ACC112 (cell line): ENCODE results near the gene LAMTOR2.

Experiments
- H2AFZ ChIP-seq: fragments of 200-600 bp; sonication (generic); one replicate; pipeline ENCODE4 v1.6.0; 2017; ENCODE audit warnings: antibody characterized with exemption, low read length; ENCODE audit not compliant: unreplicated experiment
- H3K27ac ChIP-seq: fragments of 200-600 bp; sonication (generic); 2 replicates; pipeline ENCODE4 v1.5.1; 2014; ENCODE audit warnings: low read depth, mild to moderate bottlenecking, antibody characterized with exemption, low read length, moderate library complexity
- H3K27me3 ChIP-seq: fragments of 200-600 bp; sonication (generic); 2 replicates; pipeline ENCODE4 v1.6.1; 2014; ENCODE audit warnings: mild to moderate bottlenecking, antibody characterized with exemption, low read length, moderate library complexity, mixed read lengths; ENCODE audit not compliant: insufficient read depth
- H3K36me3 ChIP-seq: fragments of 200-600 bp; sonication (generic); 2 replicates; pipeline ENCODE4 v1.6.1; 2016; ENCODE audit warnings: mild to moderate bottlenecking, antibody characterized with exemption, low read length, moderate library complexity, mixed read lengths; ENCODE audit not compliant: insufficient read depth
- H3K4me1 ChIP-seq: fragments of 200-600 bp; sonication (generic); one replicate; pipeline ENCODE4 v1.6.1; 2016; ENCODE audit warnings: low read length, mixed read lengths; ENCODE audit not compliant: insufficient read depth, unreplicated experiment, control insufficient read depth
- H3K4me3 ChIP-seq: fragments of 200-600 bp; sonication (generic); 2 replicates; pipeline ENCODE4 v1.5.1; 2014; ENCODE audit warnings: mild to moderate bottlenecking, low read depth, low read length
- H3K79me2 ChIP-seq: fragments of 200-600 bp; sonication (generic); one replicate; pipeline ENCODE4 v1.6.0; 2016; ENCODE audit warnings: low read length; ENCODE audit not compliant: control insufficient read depth, unreplicated experiment, insufficient read depth

Gene LAMTOR2

GRCh38 chr1:156076609-156077429, 22.2 kb downstream of the LAMTOR2 start:
- Histone ChIP-seq H3K4me1 (peaks cover 10% of the 10 kb centered on the region), H2AFZ (no peak overlapping the region), H3K4me3 (peak overlapping the region; percentile 60), H3K27ac (no peak overlapping the region), H3K36me3 (no peaks in the 10 kb centered on the region), H3K27me3 (no peaks in the 10 kb centered on the region), H3K79me2 (no peaks in the 10 kb centered on the region)

- Histone ChIP-seq H3K27me3 (no peaks in the 10 kb centered on the region), H3K4me3 (no peak overlapping the region)
These were observed 22.8 kb downstream of the LAMTOR2 start for GRCh38 chr1:156077430-156077760.

DNA sequence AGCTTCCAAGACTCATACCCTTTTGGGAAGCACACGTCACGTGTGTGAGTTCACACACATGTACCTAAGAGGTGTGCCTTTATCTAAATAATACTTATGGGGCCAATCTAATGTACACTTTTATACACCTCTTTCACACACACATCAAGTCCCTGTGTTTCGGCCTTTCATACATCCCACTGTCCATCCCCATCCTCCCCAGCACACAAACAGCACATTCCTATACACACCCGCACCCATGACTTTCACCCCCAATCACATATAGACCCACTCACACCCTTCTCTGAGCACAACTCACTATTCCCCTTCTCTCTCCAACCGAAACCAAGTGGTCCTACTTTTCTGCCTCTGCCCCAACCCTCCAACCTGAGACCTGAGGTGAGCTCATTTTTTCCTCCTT, 24.1 kb downstream of the LAMTOR2 start:
- Histone ChIP-seq H3K4me3 (no peak overlapping the region), H3K36me3 (no peaks in the 10 kb centered on the region), H3K79me2 (no peaks in the 10 kb centered on the region), H3K4me1 (peaks cover 10% of the 10 kb centered on the region), H3K27ac (no peak overlapping the region), H3K27me3 (no peaks in the 10 kb centered on the region), H2AFZ (no peak overlapping the region)

More at GRCh38 chr1:156077430-156077760, 22.8 kb downstream of the LAMTOR2 start:
- H3K4me1 ChIP-seq = peaks cover 10% of the 10 kb centered on the region
- H3K79me2 ChIP-seq = no peaks in the 10 kb centered on the region
- H3K36me3 ChIP-seq = no peaks in the 10 kb centered on the region
- no peak overlapping the region for H2AFZ ChIP-seq
- no peak overlapping the region for H3K27ac ChIP-seq

GRCh38 chr1:156079762-156080161, 25.2 kb downstream of the LAMTOR2 start:
- Histone ChIP-seq H2AFZ (no peak overlapping the region), H3K36me3 (no peaks in the 10 kb centered on the region), H3K4me1 (peaks cover 10% of the 10 kb centered on the region), H3K27ac (no peak overlapping the region), H3K4me3 (no peak overlapping the region), H3K27me3 (no peaks in the 10 kb centered on the region), H3K79me2 (no peaks in the 10 kb centered on the region)

- H3K27ac ChIP-seq = no peak overlapping the region
- no peaks in the 10 kb centered on the region for H3K79me2 ChIP-seq
- 0 out of 2 replicates have a peak overlapping the region, but pooled peaks have one; percentile 72 for H3K4me3 ChIP-seq
- H3K27me3 ChIP-seq = no peaks in the 10 kb centered on the region
- no peaks in the 10 kb centered on the region for H3K36me3 ChIP-seq
- H2AFZ ChIP-seq = no peak overlapping the region
- peaks cover 10% of the 10 kb centered on the region for H3K4me1 ChIP-seq
These were observed 25.8 kb downstream of the LAMTOR2 start for GRCh38 chr1:156080241-156080862.

GRCh38 chr1:156080863-156081179, 26.2 kb downstream of the LAMTOR2 start:
- H3K27me3 ChIP-seq = no peaks in the 10 kb centered on the region
- H3K4me1 ChIP-seq = peaks cover 9% of the 10 kb centered on the region
- no peak overlapping the region for H2AFZ ChIP-seq
- no peaks in the 10 kb centered on the region for H3K36me3 ChIP-seq
- no peak overlapping the region for H3K27ac ChIP-seq
- H3K79me2 ChIP-seq = no peaks in the 10 kb centered on the region
- H3K4me3 ChIP-seq = peak overlapping the region; percentile 72

DNA sequence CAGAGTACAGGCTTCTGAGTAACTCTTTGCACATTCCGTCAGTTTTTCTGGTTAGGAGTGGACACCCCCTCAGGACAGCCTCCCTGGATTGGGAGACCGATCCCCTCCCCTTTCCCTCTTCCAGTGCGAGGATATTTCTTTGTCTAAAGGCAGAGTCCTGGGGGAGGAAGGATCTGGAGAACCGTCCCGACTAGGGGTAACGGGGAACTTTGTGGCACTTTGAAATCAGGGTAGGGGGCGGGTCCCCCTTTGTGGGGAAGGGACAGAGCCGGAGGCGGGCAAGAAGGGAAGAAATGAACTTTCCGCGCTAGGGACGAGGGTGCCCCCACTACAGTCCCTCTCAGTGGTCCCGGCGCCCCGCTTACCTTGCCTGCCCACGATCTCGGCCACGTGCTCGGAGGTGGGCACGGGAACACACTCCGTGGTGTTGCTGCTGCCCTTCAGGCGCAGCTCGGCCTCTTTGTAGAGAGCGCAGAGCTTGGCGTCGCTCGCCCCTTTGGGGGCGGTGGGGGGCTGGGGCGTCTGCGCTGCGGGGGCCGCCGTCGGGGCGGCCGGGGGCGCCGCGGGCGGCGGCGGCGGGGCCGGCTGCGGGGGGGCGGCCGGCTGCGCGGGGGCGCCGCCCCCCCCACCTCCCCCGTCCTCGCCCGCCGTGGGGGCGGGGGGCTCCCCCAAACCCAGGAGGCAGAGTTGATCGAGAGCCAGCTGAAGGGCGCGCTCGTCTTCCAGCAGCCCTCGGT, 26.8 kb downstream of the LAMTOR2 start:
- no peaks in the 10 kb centered on the region for H3K36me3 ChIP-seq
- no peaks in the 10 kb centered on the region for H3K79me2 ChIP-seq
- H2AFZ ChIP-seq = no peak overlapping the region
- no peaks in the 10 kb centered on the region for H3K27me3 ChIP-seq
- H3K27ac ChIP-seq = no peak overlapping the region
- peak overlapping the region; percentile 82 for H3K4me3 ChIP-seq
- peaks cover 10% of the 10 kb centered on the region for H3K4me1 ChIP-seq

DNA sequence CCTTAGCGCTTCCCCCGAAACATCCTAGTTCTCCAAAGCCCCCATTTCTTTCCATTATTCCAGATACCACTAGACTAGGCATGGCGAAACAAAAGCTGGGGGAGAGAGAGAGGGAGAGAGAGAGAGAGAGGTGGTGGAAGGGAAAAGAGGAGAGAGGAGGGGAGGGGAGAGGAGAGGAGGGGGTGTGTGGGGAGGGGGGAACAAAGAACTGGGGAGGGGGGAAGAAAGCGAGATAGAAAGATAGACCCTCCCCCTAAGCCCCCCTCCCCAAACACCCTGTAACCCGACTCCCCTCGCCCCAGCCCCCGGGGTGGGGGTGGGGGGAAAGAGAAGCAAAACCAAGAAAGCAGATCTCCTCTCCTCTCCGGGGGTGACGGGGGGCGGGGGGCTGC, 27.3 kb downstream of the LAMTOR2 start:
- Histone ChIP-seq H3K79me2 (no peaks in the 10 kb centered on the region), H2AFZ (peak overlapping the region; percentile 74), H3K27ac (no peak overlapping the region)

GRCh38 chr1:156082309-156083091, 27.9 kb downstream of the LAMTOR2 start, which contains the start of gene MEX3A:
TSS of gene MEX3A (minus strand) at chr1:156082465. CDS start at chr1:156081998, 467 bp downstream.
- Histone ChIP-seq H2AFZ (peak within 1 kb of the TSS; percentile 77), H3K79me2 (no peaks in the 10 kb centered on the region), H3K4me3 (peak within 1 kb of the TSS; percentile 82), H3K27me3 (no peaks in the 10 kb centered on the region), H3K27ac (no peak within 1 kb of the TSS), H3K36me3 (no peaks in the 10 kb centered on the region), H3K4me1 (peaks cover 11% of the 10 kb centered on the region)

More for the DNA sequence above, 27.3 kb downstream of the LAMTOR2 start:
- H3K27me3 ChIP-seq = no peaks in the 10 kb centered on the region
- H3K4me1 ChIP-seq = peaks cover 11% of the 10 kb centered on the region
- H3K36me3 ChIP-seq = no peaks in the 10 kb centered on the region
- H3K4me3 ChIP-seq = peak overlapping the region; percentile 82
